ENCODE results near the gene ZNF438.
"Not testable (repeated sequence)": the region's sequence is repeated elsewhere in the genome, so short reads cannot be mapped to it uniquely, and the experiment has no call there.

Gene ZNF438

GRCh38 chr10:30986053-30986555 is 45.6 kb downstream of the ZNF438 start:
- no peaks in the 10 kb centered on the region for H3K9me3 ChIP-seq (ENCODE audit: control insufficient read depth, insufficient read depth, low read length)
- H3K4me1 ChIP-seq (ENCODE audit: control insufficient read depth, low read length), result no peaks in the 10 kb centered on the region
- no peaks in the 10 kb centered on the region for H3K9me2 ChIP-seq (replicated peaks; ENCODE audit: control insufficient read depth, low read length)
- H4K20me1 ChIP-seq (ENCODE audit: control insufficient read depth, insufficient read depth, low read depth, low read length), result no peaks in the 10 kb centered on the region
- no peak overlapping the region for H3K27ac ChIP-seq (ENCODE audit: low read depth, low read length)
- H3F3A ChIP-seq (ENCODE audit: control insufficient read depth, insufficient read depth), result no peaks in the 10 kb centered on the region
- no peak overlapping the region for H3K4me2 ChIP-seq (ENCODE audit: low read length)
- no peak for TF ChIP-seq EZH2phosphoT487 (IDR thresholded peaks at IDR 0.05; ENCODE audit: borderline replicate concordance, low read length)
- TF ChIP-seq CTCF (IDR thresholded peaks at IDR 0.05; ENCODE audit: low read depth, low read length, poor library complexity, severe bottlenecking), result no peak
- no peaks in the 10 kb centered on the region for H3K36me3 ChIP-seq (ENCODE audit: control insufficient read depth, low read length)
- no peak overlapping the region for H3K4me3 ChIP-seq (ENCODE audit: low read length)
- no peaks in the 10 kb centered on the region for H3K79me2 ChIP-seq (ENCODE audit: control insufficient read depth, low read length)
- H3K27me3 ChIP-seq (ENCODE audit: control insufficient read depth, low read length), result no peaks in the 10 kb centered on the region

- H3K27ac ChIP-seq (ENCODE audit: low read depth, low read length), result no peak overlapping the region
- H3K4me1 ChIP-seq (ENCODE audit: control insufficient read depth, low read length), result no peaks in the 10 kb centered on the region
- TF ChIP-seq CTCF (IDR thresholded peaks at IDR 0.05; ENCODE audit: low read depth, low read length, poor library complexity, severe bottlenecking) (no peak), EZH2phosphoT487 (IDR thresholded peaks at IDR 0.05; ENCODE audit: borderline replicate concordance, low read length) (no peak)
- no peak overlapping the region for H3K4me2 ChIP-seq (ENCODE audit: low read length)
- H3F3A ChIP-seq (ENCODE audit: control insufficient read depth, insufficient read depth), result no peaks in the 10 kb centered on the region
- H3K79me2 ChIP-seq (ENCODE audit: control insufficient read depth, low read length), result no peaks in the 10 kb centered on the region
- H3K4me3 ChIP-seq (ENCODE audit: low read length), result no peak overlapping the region
- H3K9me3 ChIP-seq (ENCODE audit: control insufficient read depth, insufficient read depth, low read length), result no peaks in the 10 kb centered on the region
- H3K27me3 ChIP-seq (ENCODE audit: control insufficient read depth, low read length), result no peaks in the 10 kb centered on the region
- no peaks in the 10 kb centered on the region for H3K9me2 ChIP-seq (replicated peaks; ENCODE audit: control insufficient read depth, low read length)
- H3K36me3 ChIP-seq (ENCODE audit: control insufficient read depth, low read length), result no peaks in the 10 kb centered on the region
- H4K20me1 ChIP-seq (ENCODE audit: control insufficient read depth, insufficient read depth, low read depth, low read length), result no peaks in the 10 kb centered on the region
These were observed 46.2 kb downstream of the ZNF438 start for GRCh38 chr10:30985512-30985911.

- no peaks in the 10 kb centered on the region for H3K36me3 ChIP-seq (ENCODE audit: control insufficient read depth, low read length)
- no peaks in the 10 kb centered on the region; the same call in 1 of the 2 replicates for H3K9me3 ChIP-seq (ENCODE audit: control insufficient read depth, insufficient read depth, low read length)
- no peak overlapping the region for H3K4me3 ChIP-seq (ENCODE audit: low read length)
- no peaks in the 10 kb centered on the region for H3K9me2 ChIP-seq (replicated peaks; ENCODE audit: control insufficient read depth, low read length)
- H4K20me1 ChIP-seq (ENCODE audit: control insufficient read depth, insufficient read depth, low read depth, low read length), result no peaks in the 10 kb centered on the region
- H3F3A ChIP-seq (ENCODE audit: control insufficient read depth, insufficient read depth), result no peaks in the 10 kb centered on the region
- H3K4me2 ChIP-seq (ENCODE audit: low read length), result no peak overlapping the region
- H3K4me1 ChIP-seq (ENCODE audit: control insufficient read depth, low read length), result no peaks in the 10 kb centered on the region
- no peak overlapping the region for H3K27ac ChIP-seq (ENCODE audit: low read depth, low read length)
- H3K27me3 ChIP-seq (ENCODE audit: control insufficient read depth, low read length), result no peaks in the 10 kb centered on the region
- TF ChIP-seq CTCF (IDR thresholded peaks at IDR 0.05; ENCODE audit: low read depth, low read length, poor library complexity, severe bottlenecking) (no peak), EZH2phosphoT487 (IDR thresholded peaks at IDR 0.05; ENCODE audit: borderline replicate concordance, low read length) (no peak)
- H3K79me2 ChIP-seq (ENCODE audit: control insufficient read depth, low read length), result no peaks in the 10 kb centered on the region
These were observed 46.9 kb downstream of the ZNF438 start for GRCh38 chr10:30984563-30985328.

- H3F3A ChIP-seq (ENCODE audit: control insufficient read depth, insufficient read depth); H3K4me3 ChIP-seq (ENCODE audit: low read length); H3K4me1 ChIP-seq (ENCODE audit: control insufficient read depth, low read length); H3K79me2 ChIP-seq (ENCODE audit: control insufficient read depth, low read length); H3K27ac ChIP-seq (ENCODE audit: low read depth, low read length); H3K36me3 ChIP-seq (ENCODE audit: control insufficient read depth, low read length); H3K27me3 ChIP-seq (ENCODE audit: control insufficient read depth, low read length); H4K20me1 ChIP-seq (ENCODE audit: control insufficient read depth, insufficient read depth, low read depth, low read length); H3K9me2 ChIP-seq (replicated peaks; ENCODE audit: control insufficient read depth, low read length); H3K9me3 ChIP-seq (ENCODE audit: control insufficient read depth, insufficient read depth, low read length); H3K4me2 ChIP-seq (ENCODE audit: low read length): not testable (repeated sequence)
These were observed 48.5 kb downstream of the ZNF438 start for GRCh38 chr10:30983209-30983608.

Measured in DOHH2 (cell line).